GM12873 (cell line): ENCODE results near the gene CREB1.

Experiments used
- CTCF ChIP-seq: IDR thresholded peaks from 2 replicates; pipeline ENCODE4 v1.5.1; 2012; ENCODE audit warnings: low read depth, mild to moderate bottlenecking, moderate library complexity, low read length, control low read depth; ENCODE audit not compliant: insufficient read depth; ENCODE audit errors: missing control alignments

CREB1 gene

GRCh38 chr2:207546822-207547221, 17.1 kb downstream of the CREB1 start:
- TF ChIP-seq CTCF, result no peak

DNA sequence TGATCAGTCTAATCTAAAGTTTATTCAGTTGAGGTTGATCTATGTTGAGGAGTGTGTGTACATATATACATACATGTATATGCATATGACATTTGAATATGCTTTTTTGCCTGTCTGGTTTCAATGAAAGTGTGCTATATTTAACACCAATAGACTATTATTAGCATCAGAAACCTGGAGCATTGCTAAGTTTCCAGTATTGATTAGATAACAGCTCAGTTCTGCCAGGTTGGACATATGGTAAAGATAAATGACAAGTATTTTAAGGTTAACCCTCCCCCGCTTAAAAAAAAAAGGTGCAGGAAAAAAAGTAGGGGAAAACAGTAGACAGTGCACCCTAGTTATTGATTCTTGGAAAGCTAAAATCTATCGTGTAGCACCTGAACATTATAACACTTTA, 19.4 kb downstream of the CREB1 start:
- no peak for TF ChIP-seq CTCF

DNA sequence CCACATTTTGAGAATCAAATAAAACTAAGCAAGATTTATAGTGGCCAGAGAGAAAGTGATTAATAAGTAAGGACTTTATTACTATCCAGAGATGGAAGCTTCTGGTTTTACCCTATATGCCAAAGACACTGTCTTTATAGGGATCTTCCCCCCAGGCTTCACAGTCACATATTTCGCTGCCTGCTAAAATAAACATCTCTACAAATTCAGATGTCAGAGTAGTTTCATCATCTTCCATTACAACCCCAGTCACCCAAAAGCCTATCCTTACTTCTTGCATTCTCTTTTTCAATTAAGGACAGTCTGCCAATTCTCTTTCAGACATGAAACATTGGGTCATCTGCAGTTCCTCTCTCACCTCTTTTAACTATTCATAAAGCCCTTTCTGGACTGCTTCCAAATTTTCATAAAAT, 28.3 kb downstream of the CREB1 start:
- no peak for TF ChIP-seq CTCF

GRCh38 chr2:207561386-207562080, 31.8 kb downstream of the CREB1 start:
- TF ChIP-seq CTCF, result no peak

DNA sequence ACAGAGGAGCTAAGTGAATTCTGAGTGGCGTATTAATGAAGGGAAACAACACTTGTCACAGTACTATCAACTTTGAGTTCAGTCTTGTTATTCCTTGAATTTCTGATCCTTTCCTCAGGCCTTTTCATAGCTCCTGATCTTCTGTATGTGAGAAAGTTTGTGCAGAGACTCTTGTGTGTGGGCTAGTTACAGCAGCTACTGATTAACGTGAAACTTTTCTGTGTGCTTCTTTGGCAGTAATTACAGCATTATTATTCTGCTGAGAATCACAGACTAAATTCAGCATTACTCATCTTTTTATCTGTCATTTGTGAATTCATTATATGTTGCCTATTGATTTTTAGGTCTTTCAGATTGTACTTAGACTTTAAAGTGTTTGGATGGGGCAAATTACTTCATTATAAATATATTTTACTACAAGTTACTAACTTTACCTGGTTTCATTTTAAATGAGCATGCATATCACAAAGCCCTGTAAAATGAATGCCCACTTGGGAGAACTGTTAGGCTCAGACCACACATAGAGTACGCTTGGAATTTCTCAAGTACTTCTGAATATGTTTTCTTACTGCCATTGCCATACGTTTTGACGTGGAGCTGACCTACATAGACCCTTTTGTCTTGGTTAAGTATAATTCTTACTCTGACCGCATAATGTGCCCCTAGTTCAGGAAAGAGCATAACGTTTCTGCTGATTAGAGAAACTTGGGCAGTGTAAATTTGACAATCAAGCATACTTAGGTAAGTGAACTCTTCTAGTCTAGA, 36.2 kb downstream of the CREB1 start:
- TF ChIP-seq CTCF, result no peak

DNA sequence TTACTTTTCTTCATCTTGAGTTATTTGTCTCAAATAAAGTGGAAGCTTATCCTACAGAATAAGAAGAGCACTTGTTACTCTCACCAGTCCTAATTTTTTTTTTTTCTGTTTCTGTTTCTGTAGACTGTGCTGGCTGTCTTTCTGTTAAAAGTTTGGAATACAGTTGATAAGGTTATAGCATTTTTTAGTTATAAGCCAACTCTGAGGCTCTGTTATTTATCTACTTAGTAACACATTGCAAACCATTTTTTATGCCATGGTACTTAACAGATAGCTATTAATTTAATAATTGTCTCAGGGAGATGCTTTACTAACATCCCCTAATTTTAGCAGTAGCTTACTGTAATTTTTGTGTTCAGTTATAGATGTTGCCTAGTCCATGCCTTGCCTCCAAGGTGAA, 37.9 kb downstream of the CREB1 start:
- no peak for TF ChIP-seq CTCF

GRCh38 chr2:207571370-207571769, 41.6 kb downstream of the CREB1 start:
- TF ChIP-seq CTCF, result no peak
